Nephron progenitor cell (in vitro differentiated cells): ENCODE data around the gene PI4KA.
A peak's percentile ranks its signal among the peaks of the same experiment; 100 is the strongest.

Experiments used
- DNase-seq: peaks from one replicate; pipeline ENCODE4 v3.0.0; 2021
- H3K27ac Mint-ChIP-seq: 2 replicates; pipeline ENCODE4 v1.8.0; 2021; ENCODE audit warnings: mild to moderate bottlenecking, moderate library complexity, mixed read lengths
- H3K27me3 Mint-ChIP-seq: 2 replicates; pipeline ENCODE4 v1.8.0; 2021; ENCODE audit warnings: mild to moderate bottlenecking, low read depth, mixed read lengths; ENCODE audit not compliant: poor library complexity
- H3K36me3 Mint-ChIP-seq: 2 replicates; pipeline ENCODE4 v1.8.0; 2021; ENCODE audit warnings: low read depth, mixed read lengths
- H3K4me1 Mint-ChIP-seq: 2 replicates; pipeline ENCODE4 v1.8.0; 2021; ENCODE audit warnings: mixed read lengths
- H3K4me3 Mint-ChIP-seq: 2 replicates; pipeline ENCODE4 v1.8.0; 2021; ENCODE audit warnings: mild to moderate bottlenecking, moderate library complexity, mixed read lengths
- H3K9me3 Mint-ChIP-seq: 2 replicates; pipeline ENCODE4 v1.8.0; 2021; ENCODE audit warnings: mild to moderate bottlenecking, moderate library complexity, mixed read lengths
- TF ChIP-seq, protein P1 (sequence below): fragments of 200-600 bp; sonication (generic); IDR thresholded peaks from 2 replicates; pipeline ENCODE4 v1.5.0; 2021; ENCODE audit warnings: antibody characterized with exemption

PI4KA gene

DNA sequence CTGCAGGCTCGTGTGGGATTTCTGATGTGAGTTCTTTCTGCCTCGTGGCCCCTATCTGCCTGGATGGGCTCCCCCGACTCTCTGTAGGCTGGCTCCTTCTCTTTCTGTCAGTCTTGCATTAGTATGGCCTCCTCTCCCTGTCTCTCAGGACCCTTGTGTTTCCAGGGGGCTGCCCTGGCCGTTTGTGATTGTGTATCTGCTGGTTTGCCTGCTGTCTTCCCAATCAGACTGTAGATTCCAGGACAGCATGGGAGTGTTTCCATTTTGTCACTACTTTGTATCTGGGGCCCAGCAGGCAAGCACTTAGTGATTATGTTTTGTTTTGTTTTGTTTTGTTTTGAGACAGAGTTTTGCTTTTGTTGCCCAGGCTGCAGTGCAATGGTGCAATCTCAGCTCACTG lies 25.8 kb upstream of the PI4KA start:
- Mint-ChIP-seq H3K27ac (peak overlapping the region; percentile 78), H3K4me3 (no peak overlapping the region), H3K4me1 (peaks cover 16% of the 10 kb centered on the region), H3K9me3 (no peaks in the 10 kb centered on the region), H3K27me3 (peaks cover 3% of the 10 kb centered on the region), H3K36me3 (peaks cover 38% of the 10 kb centered on the region)
- DNase-seq = no peak
- TF ChIP-seq, protein P1, sequence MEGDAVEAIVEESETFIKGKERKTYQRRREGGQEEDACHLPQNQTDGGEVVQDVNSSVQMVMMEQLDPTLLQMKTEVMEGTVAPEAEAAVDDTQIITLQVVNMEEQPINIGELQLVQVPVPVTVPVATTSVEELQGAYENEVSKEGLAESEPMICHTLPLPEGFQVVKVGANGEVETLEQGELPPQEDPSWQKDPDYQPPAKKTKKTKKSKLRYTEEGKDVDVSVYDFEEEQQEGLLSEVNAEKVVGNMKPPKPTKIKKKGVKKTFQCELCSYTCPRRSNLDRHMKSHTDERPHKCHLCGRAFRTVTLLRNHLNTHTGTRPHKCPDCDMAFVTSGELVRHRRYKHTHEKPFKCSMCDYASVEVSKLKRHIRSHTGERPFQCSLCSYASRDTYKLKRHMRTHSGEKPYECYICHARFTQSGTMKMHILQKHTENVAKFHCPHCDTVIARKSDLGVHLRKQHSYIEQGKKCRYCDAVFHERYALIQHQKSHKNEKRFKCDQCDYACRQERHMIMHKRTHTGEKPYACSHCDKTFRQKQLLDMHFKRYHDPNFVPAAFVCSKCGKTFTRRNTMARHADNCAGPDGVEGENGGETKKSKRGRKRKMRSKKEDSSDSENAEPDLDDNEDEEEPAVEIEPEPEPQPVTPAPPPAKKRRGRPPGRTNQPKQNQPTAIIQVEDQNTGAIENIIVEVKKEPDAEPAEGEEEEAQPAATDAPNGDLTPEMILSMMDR = no peak

DNA sequence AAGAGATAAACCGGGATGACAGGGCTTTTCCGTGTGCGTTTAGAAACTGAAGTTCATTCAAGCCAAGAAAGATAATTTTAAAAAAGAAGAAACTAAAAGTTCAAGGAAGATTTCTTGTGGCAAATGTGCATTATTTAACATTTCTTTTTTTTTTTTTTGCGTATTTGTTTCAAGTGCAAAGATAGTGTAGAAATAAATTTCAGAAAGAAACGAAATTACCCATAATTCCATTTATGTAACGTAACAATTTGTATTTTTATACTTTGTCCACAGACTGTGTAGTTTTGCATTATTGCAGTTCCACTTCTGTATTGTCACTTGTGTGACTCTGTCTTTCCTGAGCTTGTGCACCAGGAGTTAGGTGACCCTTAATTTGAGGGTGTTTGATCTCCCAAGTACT lies 24.2 kb upstream of the PI4KA start:
- peaks cover 29% of the 10 kb centered on the region for H3K36me3 Mint-ChIP-seq
- H3K27ac Mint-ChIP-seq = no peak overlapping the region
- H3K4me3 Mint-ChIP-seq = no peak overlapping the region
- TF ChIP-seq, protein P1 = no peak
- no peaks in the 10 kb centered on the region for H3K9me3 Mint-ChIP-seq
- no peaks in the 10 kb centered on the region for H3K27me3 Mint-ChIP-seq
- no peak for DNase-seq
- peaks cover 16% of the 10 kb centered on the region for H3K4me1 Mint-ChIP-seq

DNA sequence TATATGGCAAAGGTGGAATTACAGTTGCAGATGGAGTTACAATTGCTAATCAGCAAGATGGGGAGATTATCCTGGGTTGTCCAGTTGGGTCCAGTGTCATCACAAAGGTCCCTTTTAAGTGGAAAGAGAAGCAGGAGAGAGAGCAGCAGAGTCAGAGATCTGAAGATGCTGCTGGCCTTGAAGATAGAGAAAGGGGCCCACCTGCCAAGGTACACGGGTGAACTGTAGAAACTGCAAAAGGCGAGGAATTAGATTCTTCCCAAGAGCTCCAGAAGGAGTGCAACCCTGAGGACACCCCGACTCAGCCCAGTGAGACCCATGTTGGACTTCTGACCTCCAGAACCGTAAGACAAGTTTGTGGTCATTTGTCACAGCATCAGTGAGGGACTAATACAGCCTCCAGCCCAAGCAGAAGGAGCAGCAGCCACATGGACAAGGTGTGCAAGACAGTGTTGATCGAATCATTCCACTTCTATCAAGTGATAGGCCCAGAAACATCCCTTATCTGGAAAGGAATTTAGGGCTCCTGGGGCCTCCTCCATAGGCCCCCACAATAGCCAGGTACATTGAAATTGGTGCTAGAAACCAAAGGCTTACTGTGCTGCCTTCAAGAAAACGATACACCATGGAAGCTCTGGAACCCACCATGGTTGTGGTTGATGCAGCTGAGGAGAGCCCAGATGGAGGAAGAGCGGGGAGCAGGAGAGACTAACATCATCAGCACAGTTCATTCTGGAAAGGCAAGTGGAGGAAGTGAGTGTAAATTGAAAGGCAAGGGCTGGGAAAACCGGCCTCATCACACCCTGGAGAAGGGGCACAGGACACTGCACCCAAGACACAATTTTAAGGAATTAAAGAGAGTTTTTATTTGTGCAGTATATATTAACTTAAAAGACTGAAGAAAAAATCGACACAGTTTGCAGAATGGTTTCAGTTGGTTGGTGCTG lies 23.5 kb upstream of the PI4KA start:
- Mint-ChIP-seq H3K4me3 (no peak overlapping the region), H3K27ac (no peak overlapping the region), H3K9me3 (no peaks in the 10 kb centered on the region), H3K36me3 (peaks cover 22% of the 10 kb centered on the region), H3K27me3 (no peaks in the 10 kb centered on the region), H3K4me1 (peaks cover 16% of the 10 kb centered on the region)
- no peak for DNase-seq
- TF ChIP-seq, protein P1 = no peak

DNA sequence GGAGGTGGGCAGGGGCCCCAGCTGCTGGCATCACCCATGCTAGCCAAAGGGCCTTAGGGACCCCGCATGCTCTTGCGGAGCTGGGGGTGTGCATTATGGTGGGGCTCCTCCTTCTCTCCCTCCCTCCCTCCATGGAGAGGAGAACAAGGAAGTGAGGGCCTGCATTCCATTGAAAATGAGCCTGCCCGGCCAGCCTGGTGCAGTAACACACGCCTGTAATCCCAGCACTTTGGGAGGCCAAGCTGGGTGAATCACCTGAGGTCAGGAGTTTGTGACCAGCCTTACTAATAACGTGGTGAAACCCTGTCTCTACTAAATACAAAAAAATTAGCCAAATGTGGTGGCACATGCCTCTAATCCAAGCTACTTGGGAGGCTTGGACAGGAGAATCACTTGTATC lies 22.6 kb upstream of the PI4KA start:
- H3K27me3 Mint-ChIP-seq = no peaks in the 10 kb centered on the region
- H3K4me1 Mint-ChIP-seq = peaks cover 21% of the 10 kb centered on the region
- no peak overlapping the region for H3K27ac Mint-ChIP-seq
- no peak for DNase-seq
- TF ChIP-seq, protein P1 = no peak
- H3K36me3 Mint-ChIP-seq = peaks cover 25% of the 10 kb centered on the region
- no peak overlapping the region for H3K4me3 Mint-ChIP-seq
- H3K9me3 Mint-ChIP-seq = no peaks in the 10 kb centered on the region

DNA sequence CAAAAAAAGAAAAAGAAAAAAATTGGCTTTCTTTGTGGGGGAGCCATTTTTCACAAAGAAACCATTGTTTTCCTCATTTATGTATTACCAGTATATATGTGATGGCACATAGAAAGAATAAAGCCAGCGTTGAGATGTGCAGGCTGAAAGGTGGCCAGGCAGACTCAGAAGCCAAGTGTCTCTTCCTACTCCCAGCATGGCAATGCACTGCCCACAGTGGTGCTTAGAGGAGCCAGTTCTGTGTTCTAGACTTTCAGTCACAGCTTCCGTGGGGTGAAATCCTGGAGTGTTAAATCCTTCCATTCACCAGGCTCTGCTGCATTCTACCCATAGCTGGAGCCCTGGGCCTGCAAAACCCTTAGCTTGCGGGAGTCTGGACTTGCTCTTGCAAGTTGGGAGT lies 19.1 kb upstream of the PI4KA start:
- Mint-ChIP-seq H3K9me3 (no peaks in the 10 kb centered on the region), H3K4me1 (peaks cover 11% of the 10 kb centered on the region), H3K4me3 (no peak overlapping the region), H3K27me3 (no peaks in the 10 kb centered on the region), H3K36me3 (peaks cover 29% of the 10 kb centered on the region), H3K27ac (no peak overlapping the region)
- DNase-seq = no peak
- TF ChIP-seq, protein P1 = no peak

DNA sequence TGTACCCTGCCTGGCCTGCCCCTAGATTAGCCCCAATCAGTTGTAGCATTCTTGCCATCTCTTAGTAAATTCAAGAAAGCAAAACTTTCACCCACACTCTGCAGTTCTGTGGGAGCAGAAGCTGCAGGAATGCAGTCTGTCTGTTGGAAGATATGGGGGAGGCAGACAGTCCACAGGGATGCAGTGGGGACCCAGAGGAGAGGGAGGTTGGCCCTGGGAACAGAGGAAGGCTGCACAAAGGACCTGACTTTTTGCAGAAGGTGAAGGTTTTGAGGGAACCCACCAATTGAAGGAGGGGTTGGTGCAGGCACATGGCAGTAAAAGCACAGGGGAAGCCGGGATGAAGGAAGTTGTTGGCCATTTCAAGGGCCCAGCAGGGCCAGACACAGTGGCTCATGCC lies 16.7 kb upstream of the PI4KA start:
- TF ChIP-seq, protein P1 = no peak
- Mint-ChIP-seq H3K27me3 (no peaks in the 10 kb centered on the region), H3K4me1 (peaks cover 11% of the 10 kb centered on the region), H3K9me3 (no peaks in the 10 kb centered on the region), H3K27ac (peak overlapping the region; percentile 86), H3K4me3 (no peak overlapping the region), H3K36me3 (peaks cover 23% of the 10 kb centered on the region)
- DNase-seq = no peak
